Nephron progenitor cell (in vitro differentiated cells): ENCODE results near the gene SYNE3.

Experiments
- DNase-seq: peaks from one replicate; pipeline ENCODE4 v3.0.0; 2021
- H3K27ac Mint-ChIP-seq: 2 replicates; pipeline ENCODE4 v1.8.0; 2021; ENCODE audit warnings: mild to moderate bottlenecking, moderate library complexity, mixed read lengths
- H3K27me3 Mint-ChIP-seq: 2 replicates; pipeline ENCODE4 v1.8.0; 2021; ENCODE audit warnings: mild to moderate bottlenecking, low read depth, mixed read lengths; ENCODE audit not compliant: poor library complexity
- H3K36me3 Mint-ChIP-seq: 2 replicates; pipeline ENCODE4 v1.8.0; 2021; ENCODE audit warnings: low read depth, mixed read lengths
- H3K4me1 Mint-ChIP-seq: 2 replicates; pipeline ENCODE4 v1.8.0; 2021; ENCODE audit warnings: mixed read lengths
- H3K4me3 Mint-ChIP-seq: 2 replicates; pipeline ENCODE4 v1.8.0; 2021; ENCODE audit warnings: mild to moderate bottlenecking, moderate library complexity, mixed read lengths
- H3K9me3 Mint-ChIP-seq: 2 replicates; pipeline ENCODE4 v1.8.0; 2021; ENCODE audit warnings: mild to moderate bottlenecking, moderate library complexity, mixed read lengths
- TF ChIP-seq, protein P1 (sequence below): fragments of 200-600 bp; sonication (generic); IDR thresholded peaks from 2 replicates; pipeline ENCODE4 v1.5.0; 2021; ENCODE audit warnings: antibody characterized with exemption

Gene SYNE3

DNA sequence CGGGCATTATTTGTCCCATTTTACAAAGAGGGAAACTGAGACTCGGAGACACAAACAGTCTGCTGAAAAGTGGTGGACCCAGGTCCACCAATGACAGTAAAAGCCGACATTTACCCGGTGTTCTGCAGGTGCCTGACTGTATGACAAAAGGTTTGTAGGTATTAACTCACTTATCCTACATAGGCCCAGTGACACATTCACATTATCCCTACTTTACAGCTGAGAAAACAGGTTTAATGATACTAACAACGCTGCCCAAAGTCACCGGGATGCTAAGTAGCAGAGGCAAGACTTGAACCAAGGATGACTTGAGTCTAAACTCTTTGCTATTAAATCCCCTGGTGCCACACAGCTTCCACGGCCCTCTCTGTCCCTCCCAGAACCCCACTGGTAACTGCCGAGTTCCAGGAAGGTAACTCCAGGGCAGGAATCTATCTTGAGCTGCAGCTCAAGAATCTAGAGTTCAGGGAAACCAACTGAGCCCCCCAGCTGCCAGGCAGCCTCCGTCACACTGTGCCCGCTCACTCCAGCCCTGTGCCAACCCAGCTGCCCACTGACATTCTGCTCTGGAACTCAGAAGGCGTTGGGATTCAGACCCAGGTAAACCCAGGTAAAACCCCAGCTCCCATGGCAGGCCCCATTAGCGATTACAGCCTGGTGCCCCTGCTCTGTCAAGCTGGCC is 33.7 kb downstream of the SYNE3 start:
- Mint-ChIP-seq H3K36me3 (no peaks in the 10 kb centered on the region), H3K4me3 (no peak overlapping the region)
- TF ChIP-seq, protein P1, sequence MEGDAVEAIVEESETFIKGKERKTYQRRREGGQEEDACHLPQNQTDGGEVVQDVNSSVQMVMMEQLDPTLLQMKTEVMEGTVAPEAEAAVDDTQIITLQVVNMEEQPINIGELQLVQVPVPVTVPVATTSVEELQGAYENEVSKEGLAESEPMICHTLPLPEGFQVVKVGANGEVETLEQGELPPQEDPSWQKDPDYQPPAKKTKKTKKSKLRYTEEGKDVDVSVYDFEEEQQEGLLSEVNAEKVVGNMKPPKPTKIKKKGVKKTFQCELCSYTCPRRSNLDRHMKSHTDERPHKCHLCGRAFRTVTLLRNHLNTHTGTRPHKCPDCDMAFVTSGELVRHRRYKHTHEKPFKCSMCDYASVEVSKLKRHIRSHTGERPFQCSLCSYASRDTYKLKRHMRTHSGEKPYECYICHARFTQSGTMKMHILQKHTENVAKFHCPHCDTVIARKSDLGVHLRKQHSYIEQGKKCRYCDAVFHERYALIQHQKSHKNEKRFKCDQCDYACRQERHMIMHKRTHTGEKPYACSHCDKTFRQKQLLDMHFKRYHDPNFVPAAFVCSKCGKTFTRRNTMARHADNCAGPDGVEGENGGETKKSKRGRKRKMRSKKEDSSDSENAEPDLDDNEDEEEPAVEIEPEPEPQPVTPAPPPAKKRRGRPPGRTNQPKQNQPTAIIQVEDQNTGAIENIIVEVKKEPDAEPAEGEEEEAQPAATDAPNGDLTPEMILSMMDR, result no peak

DNA sequence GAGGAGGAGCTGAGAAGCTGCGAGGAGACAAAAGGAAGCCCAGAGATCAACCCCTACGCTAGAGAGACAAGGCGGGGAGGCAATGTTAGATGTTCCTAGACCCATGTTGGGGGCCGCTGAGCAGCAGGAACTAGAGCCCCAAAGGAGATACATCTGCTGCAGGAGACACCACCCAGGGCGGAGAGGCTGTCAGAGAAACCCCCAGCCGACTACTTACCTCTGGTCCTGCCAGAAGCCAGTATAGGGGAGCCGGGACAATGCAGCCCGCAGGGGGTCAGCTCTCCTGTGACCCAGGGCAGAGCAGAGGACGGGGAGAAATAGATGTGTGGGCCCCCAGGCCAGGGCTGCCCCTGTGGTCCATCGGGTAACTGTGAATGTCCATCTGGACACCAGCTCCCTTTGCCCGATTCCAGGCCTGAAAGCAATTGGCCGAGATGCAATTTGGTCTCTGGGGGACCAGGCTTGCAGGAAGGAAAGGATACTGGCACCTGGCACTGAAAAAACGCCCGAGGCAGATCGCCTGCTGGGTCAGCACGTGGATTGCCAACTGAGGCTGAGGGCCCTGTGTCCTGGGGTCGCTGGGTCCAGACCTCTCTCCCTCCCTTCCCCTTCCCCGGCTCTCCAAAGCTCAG is 34.9 kb downstream of the SYNE3 start:
- DNase-seq, result no peak
- no peaks in the 10 kb centered on the region for H3K36me3 Mint-ChIP-seq
- peaks cover 15% of the 10 kb centered on the region for H3K27me3 Mint-ChIP-seq
- TF ChIP-seq, protein P1, result no peak
- peaks cover 40% of the 10 kb centered on the region for H3K4me1 Mint-ChIP-seq
- H3K9me3 Mint-ChIP-seq, result no peaks in the 10 kb centered on the region
- H3K4me3 Mint-ChIP-seq, result no peak overlapping the region
- H3K27ac Mint-ChIP-seq, result no peak overlapping the region

More for the DNA sequence above, 33.7 kb downstream of the SYNE3 start:
- Mint-ChIP-seq H3K27ac (no peak overlapping the region), H3K9me3 (no peaks in the 10 kb centered on the region), H3K27me3 (peaks cover 23% of the 10 kb centered on the region), H3K4me1 (peaks cover 43% of the 10 kb centered on the region)
- DNase-seq, result no peak

DNA sequence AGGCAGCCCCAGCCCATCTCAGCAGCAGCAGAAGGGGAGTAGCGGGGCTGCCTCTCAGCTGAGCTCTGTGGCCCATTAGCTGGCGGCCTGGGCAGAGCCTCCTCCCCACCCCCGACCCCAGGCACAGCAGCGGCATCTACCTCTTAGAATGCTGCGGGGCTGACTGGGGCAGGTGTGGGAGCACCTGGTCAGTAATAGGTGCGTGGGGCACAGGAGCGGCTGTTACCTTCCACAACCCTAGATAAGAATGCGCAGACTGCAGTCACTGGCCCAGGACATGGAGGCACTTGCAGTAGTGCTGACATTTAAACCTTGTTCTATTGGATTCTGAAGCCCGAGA is 35.6 kb downstream of the SYNE3 start:
- no peak overlapping the region for H3K27ac Mint-ChIP-seq
- TF ChIP-seq, protein P1, result no peak
- H3K4me3 Mint-ChIP-seq, result no peak overlapping the region

DNA sequence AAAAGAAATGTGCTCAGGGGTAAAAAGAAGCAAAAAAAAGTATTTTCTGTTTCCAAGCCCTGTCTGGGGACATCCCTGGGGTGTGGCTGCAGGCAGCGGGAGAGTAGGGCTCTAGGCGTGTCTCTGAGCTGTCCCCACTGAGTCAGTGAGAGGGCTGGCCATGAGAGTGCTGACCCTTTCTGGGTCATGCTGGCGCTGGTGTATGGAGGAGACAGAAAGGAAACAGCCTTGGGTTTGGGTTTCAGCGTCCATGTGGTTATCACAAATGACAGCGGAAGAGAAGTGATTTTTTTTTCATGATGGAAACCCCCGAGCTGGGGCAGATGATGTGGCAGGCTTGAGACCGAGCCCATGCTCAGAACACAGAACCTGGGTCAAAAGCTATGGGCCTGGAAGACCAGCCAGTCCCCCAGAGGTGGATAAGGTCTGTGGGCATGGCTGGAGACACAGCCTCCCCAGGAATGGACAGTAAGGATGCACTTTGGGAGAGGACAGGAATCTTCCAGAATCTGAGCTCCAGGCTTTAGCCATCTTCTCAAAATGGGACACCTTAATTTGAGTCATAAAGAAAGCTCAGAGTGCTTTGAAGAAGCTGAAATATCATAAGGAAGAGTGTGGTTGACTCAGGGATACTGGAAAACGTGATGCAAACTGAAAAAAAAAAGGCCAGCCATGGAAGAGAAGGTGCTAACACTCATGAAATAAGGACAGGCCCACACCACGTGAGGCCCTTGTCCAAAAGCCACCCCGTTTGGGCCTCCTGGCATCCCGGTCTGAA is 36.2 kb downstream of the SYNE3 start:
- TF ChIP-seq, protein P1, result no peak
- DNase-seq, result no peak
- Mint-ChIP-seq H3K27me3 (peaks cover 9% of the 10 kb centered on the region), H3K4me1 (peaks cover 40% of the 10 kb centered on the region), H3K27ac (no peak overlapping the region), H3K9me3 (no peaks in the 10 kb centered on the region), H3K4me3 (no peak overlapping the region), H3K36me3 (no peaks in the 10 kb centered on the region)

More for the DNA sequence above, 35.6 kb downstream of the SYNE3 start:
- Mint-ChIP-seq H3K27me3 (peaks cover 13% of the 10 kb centered on the region), H3K36me3 (no peaks in the 10 kb centered on the region), H3K9me3 (no peaks in the 10 kb centered on the region), H3K4me1 (peaks cover 40% of the 10 kb centered on the region)
- no peak for DNase-seq

DNA sequence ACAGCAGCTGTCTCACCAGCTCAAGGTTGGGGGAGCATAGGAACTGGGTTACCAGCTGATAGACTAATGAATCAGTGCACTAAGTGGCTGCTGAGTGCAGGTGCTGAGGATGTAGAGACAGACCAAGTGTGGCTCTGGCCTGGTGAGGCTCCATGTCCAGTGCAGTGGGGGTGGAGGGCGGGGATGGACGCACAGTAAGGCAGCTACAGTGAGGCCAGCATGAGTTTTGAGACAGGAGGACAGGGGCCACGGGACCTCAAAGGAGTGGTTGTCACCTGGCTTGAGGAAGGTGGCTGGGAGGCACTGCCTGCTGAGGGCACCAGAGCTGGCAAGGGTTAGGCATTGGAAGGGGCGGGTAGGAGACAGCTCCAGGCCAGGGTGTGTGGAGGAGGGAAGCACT is 37.0 kb downstream of the SYNE3 start:
- Mint-ChIP-seq H3K27ac (no peak overlapping the region), H3K27me3 (peaks cover 7% of the 10 kb centered on the region), H3K36me3 (no peaks in the 10 kb centered on the region), H3K4me1 (peaks cover 40% of the 10 kb centered on the region), H3K4me3 (peak overlapping the region; percentile 44), H3K9me3 (no peaks in the 10 kb centered on the region)
- TF ChIP-seq, protein P1, result no peak
- no peak for DNase-seq
